Measurements from ENCODE around the gene NR1H2.
A peak's percentile ranks its signal among the peaks of the same experiment; 100 is the strongest.

GRCh38 chr19:50427997-50428425 is 51.8 kb downstream of the NR1H2 start:
- TF ChIP-seq POLR2AphosphoS5 (IDR thresholded peaks at IDR 0.05; ENCODE audit: low read depth, low read length): no peak
- TF ChIP-seq POLR2A (IDR thresholded peaks at IDR 0.05; ENCODE audit: low read depth, low read length): no peak
- TF ChIP-seq PAX5 (IDR thresholded peaks at IDR 0.05; ENCODE audit: insufficient read depth, low read length, severe bottlenecking): no peak
- 0 out of 2 replicates have a peak, but pooled peaks have one; percentile 41 for TF ChIP-seq SPI1 (IDR thresholded peaks at IDR 0.05; ENCODE audit: low read depth, low read length)

All from GM12891 (cell line).